SH-SY5Y (cell line): ENCODE measurements around the gene SOX15.

Experiments
- GATA2 ChIP-seq: IDR thresholded peaks from 2 replicates; pipeline ENCODE4 v1.6.1; 2011; ENCODE audit warnings: mild to moderate bottlenecking, low read depth, low read length
- GATA3 ChIP-seq: IDR thresholded peaks from 2 replicates; pipeline ENCODE4 v1.6.1; 2011; ENCODE audit warnings: low read depth, mild to moderate bottlenecking, low read length, moderate library complexity

- TF ChIP-seq GATA3 (no peak), GATA2 (no peak)
Measured at GRCh38 chr17:7570351-7570750, 19.5 kb downstream of the SOX15 start.
